Hepatocyte (in vitro differentiated cells): ENCODE results near the gene NPTXR.

Experiments
- CTCF ChIP-seq: fragments of 200-600 bp; sonication (generic); IDR thresholded peaks from 2 replicates; pipeline ENCODE4 v1.5.1; 2016; ENCODE audit warnings: antibody characterized with exemption, mild to moderate bottlenecking; ENCODE audit not compliant: poor library complexity
- EZH2 ChIP-seq: fragments of 200-600 bp; sonication (generic); IDR thresholded peaks from 2 replicates; pipeline ENCODE4 v1.6.1; 2016; ENCODE audit warnings: antibody characterized with exemption, mild to moderate bottlenecking, borderline replicate concordance

- no peak for TF ChIP-seq CTCF
- TF ChIP-seq EZH2, result no peak
These were observed 49.9 kb downstream of the NPTXR start, which contains the start of gene DNAL4 for GRCh38 chr22:38793721-38794466.
